Measurements from ENCODE around the gene INSIG1. TPM values are rescaled to one million over a fixed set of nuclear protein-coding genes. Genes with fewer than 3 reads are reported as not detected.

The INSIG1 gene
- total RNA-seq, 5 donors from 2014 or later (not counting 1 experiment from before 2014, with no cell fraction given), result 38.0 to 47.3 (median 42.4) TPM

DNA sequence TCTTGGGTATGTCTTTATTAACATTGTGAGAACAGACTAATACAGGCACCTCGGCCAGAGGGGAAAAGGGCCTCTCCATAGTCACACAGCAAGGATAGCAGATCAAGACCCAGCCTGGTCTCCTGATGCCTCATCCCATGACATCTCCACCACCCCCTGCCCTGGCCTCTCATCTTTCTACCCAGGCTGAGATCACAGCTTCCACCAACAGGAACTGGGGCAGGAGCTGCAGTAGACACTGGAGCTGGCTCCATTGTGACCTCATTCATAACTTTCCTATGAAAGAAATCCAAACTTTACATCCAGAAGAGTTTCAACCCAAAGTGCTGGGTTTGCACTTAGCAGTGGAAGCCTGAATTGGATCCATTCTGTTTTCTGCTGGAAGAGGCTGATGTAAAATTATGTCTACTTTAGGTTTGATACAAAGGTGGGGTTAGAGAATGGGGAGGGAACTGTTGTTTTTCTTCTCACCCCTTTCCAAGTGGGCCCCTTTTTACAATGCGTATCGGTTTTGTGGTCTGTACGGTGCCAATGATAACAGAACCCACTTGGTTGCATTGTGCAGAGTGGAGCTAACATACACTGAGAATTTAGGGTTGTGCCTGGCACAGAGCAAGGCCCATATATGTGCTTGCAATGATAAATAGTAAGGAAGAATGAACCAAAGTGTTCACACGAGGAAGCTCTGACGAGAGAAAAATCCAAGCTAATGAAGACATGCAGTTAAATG lies 28.6 kb upstream of the INSIG1 start:
- peaks cover 0 to 7% of the 10 kb centered on the region in 2 donors for H3K27me3 Mint-ChIP-seq
- H3K36me3 Mint-ChIP-seq, result no peaks in the 10 kb centered on the region
- H3K27ac Mint-ChIP-seq, result no peak overlapping the region
- DNase-seq, result no peak
- H3K9me3 Mint-ChIP-seq, result no peaks in the 10 kb centered on the region
- CTCF ChIA-PET, result interaction anchor here in 1 of 2 donors (0.6 kb wide), 1 partner anchor 76 kb away, joined by 4 read pairs; no protein-coding TSS in a partner anchor
- POLR2A ChIA-PET, result no interaction called here
- Histone ChIP-seq H3K4me1 (ENCODE audit: control insufficient read depth in 1 of 2, extremely low read depth in 1 of 2, insufficient read depth in 2 of 2, low read length in 2 of 2) (peaks cover 0 to 5% of the 10 kb centered on the region in 2 experiments), H3K27ac (ENCODE audit: low read length) (no peak overlapping the region), H3K9me3 (no peaks in the 10 kb centered on the region), H3K4me3 (ENCODE audit: control insufficient read depth in 1 of 2, extremely low read depth in 1 of 2, low read length in 1 of 2) (no peak overlapping the region), H3K27me3 (replicated peaks in 1 of 2; ENCODE audit: control insufficient read depth in 2 of 2, extremely low read depth in 1 of 2, insufficient read depth in 2 of 2, low read length in 1 of 2) (peaks cover 0 to 15% of the 10 kb centered on the region in 2 experiments), H3K36me3 (ENCODE audit: control insufficient read depth in 2 of 2, extremely low read depth in 1 of 2, insufficient read depth in 1 of 2, low read length in 1 of 2) (no peaks in the 10 kb centered on the region)
- H3K4me1 Mint-ChIP-seq, result no peaks in the 10 kb centered on the region
- no peak for ATAC-seq (replicated peaks in 1 of 4)
- H3K4me3 Mint-ChIP-seq, result no peak overlapping the region
- WGBS (ENCODE audit: insufficient coverage), result 75% methylated on average over 4 of the region's 6 CpGs

DNA sequence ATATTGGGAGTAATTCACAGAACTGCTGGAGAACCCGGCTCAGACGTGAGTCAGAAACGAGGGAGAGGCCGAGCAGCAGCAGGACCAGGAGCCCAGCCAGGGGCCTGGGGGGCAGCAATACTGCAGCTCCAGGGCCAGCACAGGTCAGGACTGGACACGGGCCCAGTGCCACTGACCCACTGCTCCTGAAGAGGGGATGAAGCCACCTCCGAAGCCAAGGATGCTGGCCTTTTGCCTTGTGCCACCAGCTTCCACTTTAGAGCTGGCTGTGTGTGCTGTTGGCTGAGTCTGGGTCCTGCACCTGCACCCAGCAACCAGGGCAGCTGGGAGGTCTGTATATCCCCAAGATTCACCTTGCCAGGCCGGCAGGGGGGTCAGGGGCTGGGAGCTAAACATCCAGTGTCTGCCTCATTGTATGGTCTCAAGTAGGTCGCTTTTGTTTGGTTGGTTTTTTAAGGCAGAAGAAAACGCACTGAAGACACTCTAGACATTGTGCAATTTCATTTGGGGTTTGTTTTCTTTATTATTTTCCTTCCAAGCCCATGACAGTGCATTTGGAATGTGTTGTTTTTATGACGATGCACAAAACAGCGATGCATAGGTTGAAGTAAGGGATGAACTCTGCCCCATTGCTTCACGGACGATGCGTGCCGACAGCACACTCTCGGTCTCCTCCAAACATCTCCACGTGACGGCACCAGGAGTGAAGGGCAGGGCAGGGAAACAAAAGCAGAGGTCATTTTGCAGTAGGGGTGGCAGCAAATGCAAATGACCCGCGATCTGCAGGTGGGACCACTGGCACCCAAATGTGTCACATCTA lies 27.7 kb upstream of the INSIG1 start:
- Histone ChIP-seq H3K27me3 (replicated peaks in 1 of 2; ENCODE audit: control insufficient read depth in 2 of 2, extremely low read depth in 1 of 2, insufficient read depth in 2 of 2, low read length in 1 of 2) (peaks cover 0 to 15% of the 10 kb centered on the region in 2 experiments), H3K36me3 (ENCODE audit: control insufficient read depth in 2 of 2, extremely low read depth in 1 of 2, insufficient read depth in 1 of 2, low read length in 1 of 2) (no peaks in the 10 kb centered on the region), H3K4me3 (ENCODE audit: control insufficient read depth in 1 of 2, extremely low read depth in 1 of 2, low read length in 1 of 2) (no peak overlapping the region), H3K9me3 (no peaks in the 10 kb centered on the region), H3K27ac (ENCODE audit: low read length) (no peak overlapping the region), H3K4me1 (ENCODE audit: control insufficient read depth in 1 of 2, extremely low read depth in 1 of 2, insufficient read depth in 2 of 2, low read length in 2 of 2) (peaks cover 0 to 5% of the 10 kb centered on the region in 2 experiments)
- ChIA-PET CTCF (interaction anchor here in 1 of 2 donors (0.6 kb wide), 1 partner anchor 75 kb away, joined by 4 read pairs; no protein-coding TSS in a partner anchor), POLR2A (no interaction called here)
- DNase-seq (no peak), ATAC-seq (replicated peaks in 1 of 4) (no peak)
- H3K4me3 Mint-ChIP-seq, result no peak overlapping the region
- no peaks in the 10 kb centered on the region for H3K36me3 Mint-ChIP-seq
- 88% methylated on average over 7 of the region's 20 CpGs for WGBS (ENCODE audit: insufficient coverage)
- H3K27me3 Mint-ChIP-seq, result peaks cover 0 to 10% of the 10 kb centered on the region in 2 donors
- no peaks in the 10 kb centered on the region for H3K4me1 Mint-ChIP-seq
- no peaks in the 10 kb centered on the region for H3K9me3 Mint-ChIP-seq
- no peak overlapping the region for H3K27ac Mint-ChIP-seq

DNA sequence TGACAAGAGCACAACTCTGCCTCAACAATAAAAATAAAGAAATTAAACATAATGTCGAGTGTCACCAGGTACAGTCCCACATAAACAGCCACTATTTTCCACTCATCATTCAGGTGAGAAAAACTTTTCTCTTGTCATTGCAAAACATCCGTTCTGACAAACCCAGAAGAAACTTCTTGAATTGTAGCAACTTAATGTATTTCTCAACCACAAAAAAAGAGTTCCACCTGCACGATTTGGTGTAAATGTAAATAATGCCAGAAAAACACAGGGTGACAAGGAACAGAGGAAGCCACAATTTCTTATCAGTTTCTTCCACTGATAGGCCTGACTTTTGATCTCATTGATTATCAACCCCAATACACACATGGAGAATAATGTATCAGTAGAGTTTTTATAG lies 26.8 kb upstream of the INSIG1 start:
- no peak overlapping the region for H3K4me3 Mint-ChIP-seq
- Histone ChIP-seq H3K36me3 (ENCODE audit: control insufficient read depth in 2 of 2, extremely low read depth in 1 of 2, insufficient read depth in 1 of 2, low read length in 1 of 2) (no peaks in the 10 kb centered on the region), H3K27me3 (replicated peaks in 1 of 2; ENCODE audit: control insufficient read depth in 2 of 2, extremely low read depth in 1 of 2, insufficient read depth in 2 of 2, low read length in 1 of 2) (peaks cover 0 to 15% of the 10 kb centered on the region in 2 experiments), H3K4me3 (ENCODE audit: control insufficient read depth in 1 of 2, extremely low read depth in 1 of 2, low read length in 1 of 2) (no peak overlapping the region), H3K9me3 (no peaks in the 10 kb centered on the region), H3K27ac (ENCODE audit: low read length) (no peak overlapping the region), H3K4me1 (ENCODE audit: control insufficient read depth in 1 of 2, extremely low read depth in 1 of 2, insufficient read depth in 2 of 2, low read length in 2 of 2) (peaks cover 0 to 5% of the 10 kb centered on the region in 2 experiments)
- DNase-seq, result no peak
- H3K36me3 Mint-ChIP-seq, result no peaks in the 10 kb centered on the region
- ChIA-PET CTCF (no interaction called here), POLR2A (no interaction called here)
- no peak for ATAC-seq (replicated peaks in 1 of 4)
- no peaks in the 10 kb centered on the region for H3K9me3 Mint-ChIP-seq
- H3K27me3 Mint-ChIP-seq, result peaks cover 0 to 13% of the 10 kb centered on the region in 2 donors
- 0% methylated on average over 1 of the region's 3 CpGs for WGBS (ENCODE audit: insufficient coverage)
- H3K4me1 Mint-ChIP-seq, result no peaks in the 10 kb centered on the region
- no peak overlapping the region for H3K27ac Mint-ChIP-seq

DNA sequence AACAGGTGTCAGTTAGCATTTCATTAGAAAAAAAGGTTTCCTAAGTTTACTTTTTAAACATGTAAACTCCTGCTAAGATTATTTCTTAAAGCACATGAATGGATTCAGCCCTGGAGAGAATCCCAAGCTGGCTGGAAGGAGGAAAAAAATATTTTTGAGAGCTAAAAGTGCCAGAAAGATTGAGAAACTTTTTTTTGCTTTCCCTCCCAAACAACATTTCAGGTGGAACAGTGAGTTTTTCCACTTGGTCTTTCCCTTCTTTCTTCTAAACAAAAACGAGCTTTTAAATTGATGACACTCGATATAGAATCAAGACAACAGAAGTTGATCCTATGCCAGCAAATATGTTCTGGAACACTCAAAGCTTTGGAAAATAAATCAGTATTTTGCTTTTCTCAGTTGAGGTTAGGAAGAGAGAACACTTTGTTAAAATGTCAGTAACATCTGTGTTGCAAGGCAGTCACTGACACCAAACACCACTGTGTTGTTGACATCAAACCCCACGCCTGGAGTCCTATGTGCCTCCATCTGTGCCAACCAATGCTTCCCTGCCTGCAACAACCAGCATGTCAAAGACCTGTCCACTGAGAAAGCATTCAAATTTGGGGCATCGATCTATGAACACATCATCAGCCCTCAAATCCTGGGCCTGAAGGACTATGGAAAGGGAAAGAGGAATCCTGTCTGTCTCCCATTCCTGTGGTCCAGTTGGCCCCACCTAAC lies 22.9 kb upstream of the INSIG1 start:
- Histone ChIP-seq H3K4me3 (ENCODE audit: control insufficient read depth in 1 of 2, extremely low read depth in 1 of 2, low read length in 1 of 2) (no peak overlapping the region), H3K9me3 (no peaks in the 10 kb centered on the region), H3K27ac (ENCODE audit: low read length) (no peak overlapping the region), H3K4me1 (ENCODE audit: control insufficient read depth in 1 of 2, extremely low read depth in 1 of 2, insufficient read depth in 2 of 2, low read length in 2 of 2) (peaks cover 0 to 4% of the 10 kb centered on the region in 2 experiments), H3K36me3 (ENCODE audit: control insufficient read depth in 2 of 2, extremely low read depth in 1 of 2, insufficient read depth in 1 of 2, low read length in 1 of 2) (no peaks in the 10 kb centered on the region), H3K27me3 (replicated peaks in 1 of 2; ENCODE audit: control insufficient read depth in 2 of 2, extremely low read depth in 1 of 2, insufficient read depth in 2 of 2, low read length in 1 of 2) (peaks cover 0 to 33% of the 10 kb centered on the region in 2 experiments)
- ATAC-seq (replicated peaks in 1 of 4), result no peak
- no peak overlapping the region for H3K4me3 Mint-ChIP-seq
- H3K27ac Mint-ChIP-seq, result no peak overlapping the region
- no peaks in the 10 kb centered on the region for H3K9me3 Mint-ChIP-seq
- peaks cover 0 to 15% of the 10 kb centered on the region in 2 donors for H3K27me3 Mint-ChIP-seq
- no peak for DNase-seq
- H3K4me1 Mint-ChIP-seq, result no peaks in the 10 kb centered on the region
- ChIA-PET CTCF (no interaction called here), POLR2A (no interaction called here)
- 100% methylated on average over 1 of the region's 4 CpGs for WGBS (ENCODE audit: insufficient coverage)
- no peaks in the 10 kb centered on the region for H3K36me3 Mint-ChIP-seq

DNA sequence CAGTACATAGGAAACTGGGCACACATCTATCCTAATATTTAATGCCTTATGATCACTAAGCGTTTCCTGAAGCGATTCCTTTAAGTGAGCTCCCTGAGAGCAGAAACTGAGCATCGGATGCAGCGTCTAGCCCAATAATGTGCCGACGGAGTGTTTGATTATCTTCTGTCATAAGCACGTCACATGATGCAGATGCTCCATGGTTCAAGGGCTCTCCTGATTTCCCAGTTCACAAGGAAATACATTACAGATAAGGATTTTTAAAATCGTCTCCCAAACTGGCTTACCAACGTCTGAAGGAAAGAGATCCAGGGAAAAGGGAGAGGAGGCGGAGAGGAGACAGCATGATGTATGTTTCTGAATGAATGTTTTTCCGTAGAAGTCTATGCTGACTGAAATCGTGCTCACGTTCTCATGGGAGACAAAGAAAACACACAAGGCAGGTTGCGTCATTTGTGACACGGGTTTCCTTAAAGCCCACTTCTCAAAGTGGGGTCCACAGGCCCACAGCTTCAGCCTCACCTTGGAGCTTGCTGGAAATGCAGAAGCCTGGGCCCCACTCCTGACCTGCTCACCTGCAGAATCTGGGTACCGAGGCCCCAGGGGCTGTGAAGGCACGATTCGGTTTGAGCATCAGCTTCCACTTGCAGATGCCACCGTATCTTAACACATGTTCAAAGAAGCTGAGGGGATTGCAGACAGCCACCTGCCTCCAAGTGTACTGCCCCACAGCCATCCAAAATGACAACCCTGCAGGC lies 21.5 kb upstream of the INSIG1 start:
- ChIA-PET POLR2A (no interaction called here), CTCF (no interaction called here)
- no peak overlapping the region for H3K27ac ChIP-seq (ENCODE audit: low read length)
- no peak overlapping the region for H3K4me3 Mint-ChIP-seq
- H3K36me3 Mint-ChIP-seq, result no peaks in the 10 kb centered on the region
- H3K4me1 Mint-ChIP-seq, result no peaks in the 10 kb centered on the region
- H3K27me3 ChIP-seq (replicated peaks in 1 of 2; ENCODE audit: control insufficient read depth in 2 of 2, extremely low read depth in 1 of 2, insufficient read depth in 2 of 2, low read length in 1 of 2), result peaks cover 0 to 34% of the 10 kb centered on the region in 2 experiments
- WGBS (ENCODE audit: insufficient coverage), result 85% methylated on average over 17 of the region's 19 CpGs
- no peaks in the 10 kb centered on the region for H3K9me3 Mint-ChIP-seq
- no peak overlapping the region for H3K4me3 ChIP-seq (ENCODE audit: control insufficient read depth in 1 of 2, extremely low read depth in 1 of 2, low read length in 1 of 2)
- H3K27ac Mint-ChIP-seq, result no peak overlapping the region
- no peaks in the 10 kb centered on the region for H3K36me3 ChIP-seq (ENCODE audit: control insufficient read depth in 2 of 2, extremely low read depth in 1 of 2, insufficient read depth in 1 of 2, low read length in 1 of 2)
- H3K27me3 Mint-ChIP-seq, result peaks cover 0 to 12% of the 10 kb centered on the region in 2 donors
- no peaks in the 10 kb centered on the region for H3K4me1 ChIP-seq (ENCODE audit: control insufficient read depth in 1 of 2, extremely low read depth in 1 of 2, insufficient read depth in 2 of 2, low read length in 2 of 2)
- ATAC-seq (replicated peaks in 1 of 4) (no peak), DNase-seq (no peak)
- H3K9me3 ChIP-seq, result no peaks in the 10 kb centered on the region
